HepG2 (cell line): ENCODE measurements around the gene BPIFB2. TPM values are rescaled to one million over a fixed set of nuclear protein-coding genes. Genes with fewer than 3 reads are reported as not detected.

Experiments used
- ATAC-seq: fragments of 200-7000 bp; cut with Tn5 transposase; 3 replicates; pipeline ENCODE4 v1.9.1; 2020; ENCODE audit warnings: mild to moderate bottlenecking, moderate library complexity
- BruUV-seq: library from RNA; stranded (reverse); fragments of 400-500 nt; replicated peaks from 2 replicates; lab custom pipeline; 2021; lab: Mats Ljungman, UMichigan
- CTCF ChIA-PET: fragments of 300-600 bp; formaldehyde crosslinking; extraction: SDS; loops from one replicate; lab custom pipeline; 2021; ENCODE audit warnings: low total read pairs, inconsistent platforms, low intra/inter-chr PET ratio; lab: Yijun Ruan, JAX
- POLR2A ChIA-PET: fragments of 350-600 bp; sonication (Branson Sonifier 250); formaldehyde crosslinking; loops from one replicate; lab custom pipeline; 2020; ENCODE audit warnings: antibody characterized with exemption, inconsistent platforms; lab: Yijun Ruan, JAX
- DNase-seq: peaks from one replicate; pipeline ENCODE4 v3.0.0-alpha.2; 2015; ENCODE audit warnings: low spot score
- FAIRE-seq: peaks from 3 replicates; lab custom pipeline; 2011; peaks lifted over from hg19 to GRCh38; lab: Jason Lieb, UNC
- H2AFZ ChIP-seq: one replicate; pipeline ENCODE4 v1.6.1; 2011; ENCODE audit warnings: low read length, inconsistent platforms
- H3K27ac ChIP-seq: fragments of 300-600 bp; 3 replicates; pipeline ENCODE4 v1.8.0; 2011; ENCODE audit warnings: mixed run types, mild to moderate bottlenecking, mixed read lengths, low read length, inconsistent platforms; ENCODE audit not compliant: insufficient read depth; ENCODE audit errors: extremely low read length
- H3K27me3 ChIP-seq, 2 experiments: fragments of 200-600 bp in 1 of 2; 2 replicates in 1 of 2; 3 replicates in 1 of 2; pipeline versions ENCODE4 v1.6.0 to v1.8.0; 2011; ENCODE audit warnings: low read length in 2 of 2, mild to moderate bottlenecking in 2 of 2, moderate library complexity in 2 of 2, inconsistent platforms in 1 of 2; ENCODE audit not compliant: insufficient read depth in 2 of 2, control insufficient read depth in 1 of 2
- H3K36me3 ChIP-seq, 2 experiments: fragments of 200-600 bp in 1 of 2; replicated peaks in 1 of 2; 2 replicates in 1 of 2; 3 replicates in 1 of 2; pipeline versions ENCODE4 v1.5.1 to v1.8.0; 2011; ENCODE audit warnings: low read length in 2 of 2, inconsistent platforms in 1 of 2; ENCODE audit not compliant: insufficient read depth in 2 of 2, control insufficient read depth in 1 of 2
- H3K4me1 ChIP-seq: 2 replicates; pipeline ENCODE4 v1.5.1; 2012; ENCODE audit warnings: low read length, inconsistent platforms; ENCODE audit not compliant: insufficient read depth
- H3K4me2 ChIP-seq: 2 replicates; pipeline ENCODE4 v1.6.0; 2011; ENCODE audit warnings: low read depth, low read length, inconsistent platforms
- H3K4me3 ChIP-seq, 3 experiments: fragments of 200-600 bp in 1 of 3; sonication (generic), shearing (Covaris generic) in 1 of 3; replicated peaks in 1 of 3; 2 replicates each; pipeline ENCODE4 v1.5.1; 2011 to 2016; ENCODE audit warnings: low read length in 3 of 3, inconsistent platforms in 2 of 3, low read depth in 2 of 3, mild to moderate bottlenecking in 2 of 3, control low read depth in 1 of 3, mixed read lengths in 1 of 3; ENCODE audit not compliant: insufficient read depth in 1 of 3
- H3K79me2 ChIP-seq: one replicate; pipeline ENCODE4 v1.6.1; 2011; ENCODE audit warnings: low read length, inconsistent platforms; ENCODE audit not compliant: insufficient read depth
- H3K9ac ChIP-seq: 2 replicates; pipeline ENCODE4 v1.6.0; 2011; ENCODE audit warnings: mild to moderate bottlenecking, low read depth, low read length, inconsistent platforms; ENCODE audit not compliant: insufficient read depth
- H3K9me3 ChIP-seq: 2 replicates; pipeline ENCODE4 v1.5.1; 2012; ENCODE audit warnings: mild to moderate bottlenecking, low read length
- H4K20me1 ChIP-seq: 2 replicates; pipeline ENCODE4 v1.6.0; 2011; ENCODE audit warnings: inconsistent platforms, mild to moderate bottlenecking, low read length, moderate library complexity; ENCODE audit not compliant: insufficient read depth
- ARID2 ChIP-seq: sonication (generic); formaldehyde crosslinking; IDR thresholded peaks from 2 replicates; pipeline ENCODE4 v1.8.1; 2022; ENCODE audit warnings: mild to moderate bottlenecking, missing genetic modification reagents, borderline replicate concordance
- ATF3 ChIP-seq: sonication (generic); formaldehyde crosslinking; IDR thresholded peaks from 2 replicates; pipeline ENCODE4 v1.4.0; 2020; ENCODE audit warnings: missing genetic modification reagents
- CREB1 ChIP-seq, 2 experiments: fragments of 450-650 bp in 1 of 2; IDR thresholded peaks; 2 replicates each; pipeline ENCODE4 v1.6.1; 2016 to 2017; ENCODE audit warnings: control low read depth in 1 of 2, mild to moderate bottlenecking in 1 of 2, missing compliant biosample characterization in 1 of 2, missing genetic modification characterization in 1 of 2
- ELF3 ChIP-seq: IDR thresholded peaks from 2 replicates; pipeline ENCODE4 v1.6.1; 2016; ENCODE audit warnings: missing genetic modification reagents, missing compliant biosample characterization
- HIVEP1 ChIP-seq: sonication (generic); formaldehyde crosslinking; IDR thresholded peaks from 2 replicates; pipeline ENCODE4 v1.4.0; 2020; ENCODE audit warnings: mild to moderate bottlenecking, missing genetic modification reagents
- ISX ChIP-seq: sonication (generic); formaldehyde crosslinking; conservative IDR thresholded peaks from 2 replicates; pipeline ENCODE4 v1.5.0; 2020; ENCODE audit warnings: missing genetic modification reagents
- MAFF ChIP-seq: IDR thresholded peaks from 2 replicates; pipeline ENCODE4 v1.6.1; 2011; ENCODE audit warnings: low read depth, low read length, improper control_type of control experiment
- MAFK ChIP-seq, 2 experiments: IDR thresholded peaks in 1 of 2; conservative IDR thresholded peaks in 1 of 2; 2 replicates each; pipeline ENCODE4 v1.6.1; 2011; ENCODE audit warnings: improper control_type of control experiment in 2 of 2, low read length in 2 of 2
- MAX ChIP-seq: IDR thresholded peaks from 2 replicates; pipeline ENCODE4 v1.6.1; 2012; ENCODE audit warnings: inconsistent platforms
- MBNL3 ChIP-seq: fragments of 250-450 bp; sonication (Bioruptor Pico); conservative IDR thresholded peaks from 2 replicates; pipeline ENCODE4 v1.8.0; 2022; ENCODE audit warnings: mild to moderate bottlenecking, inconsistent platforms
- MTERF4 ChIP-seq: sonication (generic); formaldehyde crosslinking; IDR thresholded peaks from 2 replicates; pipeline ENCODE4 v1.8.0; 2023; ENCODE audit warnings: mild to moderate bottlenecking, missing genetic modification reagents
- NFE2L2 ChIP-seq: fragments of 150-350 bp; IDR thresholded peaks from 2 replicates; pipeline ENCODE4 v1.6.1; 2014; ENCODE audit warnings: low read length
- ZBTB7A ChIP-seq: sonication (generic); formaldehyde crosslinking; IDR thresholded peaks from 2 replicates; pipeline ENCODE4 v1.8.0; 2022; ENCODE audit warnings: mild to moderate bottlenecking, missing genetic modification reagents
- ZIK1 ChIP-seq: sonication (generic); formaldehyde crosslinking; IDR thresholded peaks from 2 replicates; pipeline ENCODE4 v1.5.0; 2020; ENCODE audit warnings: mild to moderate bottlenecking, low read depth, missing genetic modification reagents, borderline replicate concordance
- ZMAT5 ChIP-seq: sonication (generic); formaldehyde crosslinking; IDR thresholded peaks from 2 replicates; pipeline ENCODE4 v1.5.0; 2020; ENCODE audit warnings: mild to moderate bottlenecking, low read depth, missing genetic modification reagents, borderline replicate concordance
- ZNF17 ChIP-seq: sonication (generic); formaldehyde crosslinking; IDR thresholded peaks from 2 replicates; pipeline ENCODE4 v1.5.0; 2020; ENCODE audit warnings: mild to moderate bottlenecking, missing genetic modification reagents
- ZNF274 ChIP-seq: sonication (generic); formaldehyde crosslinking; IDR thresholded peaks from 2 replicates; pipeline ENCODE4 v1.5.1; 2020; ENCODE audit warnings: mild to moderate bottlenecking, missing genetic modification reagents
- ZNF350 ChIP-seq: sonication (generic); formaldehyde crosslinking; IDR thresholded peaks from 2 replicates; pipeline ENCODE4 v1.4.0; 2020; ENCODE audit warnings: mild to moderate bottlenecking, low read depth, missing genetic modification reagents, borderline replicate concordance
- ZNF558 ChIP-seq: sonication (generic); formaldehyde crosslinking; IDR thresholded peaks from 2 replicates; pipeline ENCODE4 v1.9.0; 2022; ENCODE audit warnings: mild to moderate bottlenecking, missing genetic modification reagents, borderline replicate concordance
- WGBS: methylation state at CpG from one replicate; pipeline ENCODE4 v1.1.6; 2017; ENCODE audit warnings: low lambda C conversion rate; 5-methylcytosine and 5-hydroxymethylcytosine counted together
- in situ Hi-C: cut with HindIII; loops from 2 replicates; pipeline ENCODE4 v1.10.0; 2017; ENCODE audit warnings: low pct_unique_long_range_greater_than_20kb; ENCODE audit not compliant: extremely low pct_ligation_motif_present
- intact Hi-C: fragments of 100-400 bp; cut with micrococcal nuclease; formaldehyde crosslinking; loops from one replicate; pipeline ENCODE4 v1.10.0; 2022; ENCODE audit not compliant: unreplicated experiment
- polyA plus RNA-seq, 8 experiments: library from polyadenylated mRNA; depleted of rRNA in 3 of 8; stranded (reverse) in 7 of 8; unstranded in 1 of 8; fragments of >200 nt; fragmentation: Illumina TruSeq in 4 of 8; extraction: Trizol in 4 of 8; gene quantifications; 2 replicates each; pipeline versions ENCODE4 v1.2.1 to v1.2.3, GENCODE V29; 2011 to 2016; ENCODE audit warnings: low read depth in 4 of 8, missing spikeins in 1 of 8, mixed read lengths in 1 of 8; ENCODE audit not compliant: insufficient read depth in 1 of 8
- total RNA-seq, 5 experiments: library from RNA; depleted of rRNA; stranded (reverse); fragments of >200 nt; fragmentation: Illumina TruSeq; extraction: Trizol; gene quantifications; 2 replicates each; pipeline ENCODE4 v1.2.3, GENCODE V29; 2016; ENCODE audit warnings: low read depth in 1 of 5
- TF ChIP-seq, protein P1 (sequence below): sonication (generic); formaldehyde crosslinking; IDR thresholded peaks from 2 replicates; pipeline ENCODE4 v1.4.0; 2020; ENCODE audit warnings: low read depth, mild to moderate bottlenecking, missing genetic modification reagents
- TF ChIP-seq, protein P2 (sequence below): sonication (generic); formaldehyde crosslinking; IDR thresholded peaks from 2 replicates; pipeline ENCODE4 v1.8.0; 2022; ENCODE audit warnings: missing genetic modification reagents, mild to moderate bottlenecking, inconsistent platforms, borderline replicate concordance

BPIFB2 gene
- total and polyA plus RNA-seq, 2 of the 13 experiments (the other 11 are each of a cell fraction or from before 2014, with no cell fraction given), result 54.5 to 902 TPM

DNA sequence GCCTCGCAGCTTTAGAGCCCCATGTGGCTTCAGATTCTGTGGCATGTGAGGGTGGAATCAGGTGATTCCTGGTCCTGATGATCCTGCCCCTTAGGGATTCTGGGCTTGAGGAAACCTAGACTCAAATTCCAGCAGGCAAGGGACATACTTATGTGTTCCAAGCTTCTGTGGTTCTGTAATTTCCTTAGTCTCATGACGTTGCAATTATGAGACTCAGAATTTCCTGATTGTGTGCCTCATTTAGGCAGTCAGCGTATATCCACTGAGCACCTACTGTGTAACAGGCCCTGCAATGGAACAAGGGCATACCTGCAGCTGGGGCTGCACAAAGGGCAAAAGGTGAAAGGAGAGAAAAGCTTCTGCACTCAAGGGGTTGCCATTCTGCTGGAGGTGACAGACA lies 60.3 kb downstream of the BPIFB2 start:
- Histone ChIP-seq H3K27ac (no peak overlapping the region), H3K36me3 (no peaks in the 10 kb centered on the region), H3K4me2 (no peak overlapping the region), H3K9ac (no peak overlapping the region), H4K20me1 (no peaks in the 10 kb centered on the region), H2AFZ (no peak overlapping the region), H3K4me1 (no peaks in the 10 kb centered on the region), H3K79me2 (no peaks in the 10 kb centered on the region), H3K9me3 (no peaks in the 10 kb centered on the region), H3K27me3 (peaks cover 10 to 71% of the 10 kb centered on the region in 2 experiments), H3K4me3 (no peak overlapping the region)
- FAIRE-seq (peak; percentile 4), DNase-seq (no peak), ATAC-seq (no peak)
- ChIA-PET CTCF (no interaction called here), POLR2A (no interaction called here)
- in situ Hi-C loops (no loop called here), intact Hi-C loops (no loop called here)
- 28% methylated on average over 3 of the region's 3 CpGs for WGBS
- BruUV-seq, result no TSS peak
- TF ChIP-seq MBNL3 (no peak), ATF3 (CRISPR knock-in tag) (no peak), ZNF350 (no peak), HIVEP1 (CRISPR knock-in tag) (no peak), CREB1 (IDR thresholded peaks at IDR 0.05) (peak; percentile 38; the same call in 1 of the 2 replicates), CREB1 (CRISPR knock-in tag; IDR thresholded peaks at IDR 0.05) (no peak), ZNF558 (CRISPR knock-in tag) (no peak), ZNF17 (CRISPR knock-in tag) (no peak), ELF3 (CRISPR knock-in tag) (no peak), MAX (no peak), ZMAT5 (CRISPR knock-in tag) (no peak), ZNF274 (CRISPR knock-in tag) (no peak), ZBTB7A (CRISPR knock-in tag) (no peak), ISX (CRISPR knock-in tag) (no peak), MAFF (peak; percentile 14; the same call in 1 of the 2 replicates), ZIK1 (CRISPR knock-in tag) (no peak), MAFK (conservative IDR thresholded peaks at IDR 0.05 in 1 of 2, IDR thresholded peaks at IDR 0.05 in 1 of 2; ENCODE audit: low read length in 2 of 2) (0 out of 4 replicates have a peak, but pooled peaks of 1 of the 2 experiments have one; percentile 0), MTERF4 (CRISPR knock-in tag) (0 out of 2 replicates have a peak, but pooled peaks have one; percentile 22), ARID2 (CRISPR knock-in tag) (no peak), NFE2L2 (0 out of 2 replicates have a peak, but pooled peaks have one; percentile 9)
- TF ChIP-seq, protein P1, sequence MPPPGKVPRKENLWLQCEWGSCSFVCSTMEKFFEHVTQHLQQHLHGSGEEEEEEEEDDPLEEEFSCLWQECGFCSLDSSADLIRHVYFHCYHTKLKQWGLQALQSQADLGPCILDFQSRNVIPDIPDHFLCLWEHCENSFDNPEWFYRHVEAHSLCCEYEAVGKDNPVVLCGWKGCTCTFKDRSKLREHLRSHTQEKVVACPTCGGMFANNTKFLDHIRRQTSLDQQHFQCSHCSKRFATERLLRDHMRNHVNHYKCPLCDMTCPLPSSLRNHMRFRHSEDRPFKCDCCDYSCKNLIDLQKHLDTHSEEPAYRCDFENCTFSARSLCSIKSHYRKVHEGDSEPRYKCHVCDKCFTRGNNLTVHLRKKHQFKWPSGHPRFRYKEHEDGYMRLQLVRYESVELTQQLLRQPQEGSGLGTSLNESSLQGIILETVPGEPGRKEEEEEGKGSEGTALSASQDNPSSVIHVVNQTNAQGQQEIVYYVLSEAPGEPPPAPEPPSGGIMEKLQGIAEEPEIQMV, result no peak
- TF ChIP-seq, protein P2, sequence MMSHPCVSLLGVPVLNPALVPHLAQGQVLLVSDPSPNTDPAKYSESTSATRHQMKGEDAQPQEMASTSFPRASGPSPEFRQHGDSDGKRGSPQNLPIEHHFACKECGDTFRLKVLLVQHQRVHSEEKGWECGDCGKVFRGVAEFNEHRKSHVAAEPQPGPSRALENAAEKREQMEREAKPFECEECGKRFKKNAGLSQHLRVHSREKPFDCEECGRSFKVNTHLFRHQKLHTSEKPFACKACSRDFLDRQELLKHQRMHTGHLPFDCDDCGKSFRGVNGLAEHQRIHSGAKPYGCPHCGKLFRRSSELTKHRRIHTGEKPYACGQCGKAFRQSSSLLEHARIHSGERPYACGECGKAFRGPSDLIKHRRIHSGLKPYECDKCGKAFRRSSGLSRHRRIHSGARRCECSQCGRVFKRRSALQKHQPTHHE (CRISPR knock-in tag), result no peak
